Measurements from ENCODE around the gene KIR2DL4.
"Not testable (repeated sequence)": the region's sequence is repeated elsewhere in the genome, so short reads cannot be mapped to it uniquely, and the experiment has no call there.

DNA sequence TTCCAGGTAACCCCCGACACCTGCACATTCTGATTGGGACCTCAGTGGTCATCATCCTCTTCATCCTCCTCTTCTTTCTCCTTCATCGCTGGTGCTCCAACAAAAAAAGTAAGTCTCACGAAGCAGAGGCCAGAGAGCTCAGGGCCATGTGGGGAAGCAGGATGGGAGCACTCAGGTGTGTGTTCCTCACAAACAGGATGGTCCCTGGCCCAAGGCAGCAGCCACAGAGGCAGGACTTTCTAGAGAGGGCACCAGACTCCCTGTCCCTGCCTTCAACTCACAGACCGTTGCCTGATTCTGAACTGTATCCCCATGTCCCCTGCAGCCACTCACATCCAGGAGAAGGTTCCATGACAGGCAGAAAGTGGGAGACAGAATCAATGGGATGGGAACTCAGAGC lies 20.5 kb upstream of the KIR2DL4 start:
- TF ChIP-seq PATZ1 (CRISPR knock-in tag; IDR thresholded peaks at IDR 0.05; ENCODE audit: borderline replicate concordance); ESRRG (CRISPR knock-in tag; IDR thresholded peaks at IDR 0.05); TOX (CRISPR knock-in tag; IDR thresholded peaks at IDR 0.05; ENCODE audit: borderline replicate concordance); GLIS3 (CRISPR knock-in tag; IDR thresholded peaks at IDR 0.05); ISL1 (CRISPR knock-in tag; IDR thresholded peaks at IDR 0.05); ZFP30 (CRISPR knock-in tag; IDR thresholded peaks at IDR 0.05); OSR1 (CRISPR knock-in tag; IDR thresholded peaks at IDR 0.05); TCF4 (CRISPR knock-in tag; IDR thresholded peaks at IDR 0.05; ENCODE audit: borderline replicate concordance): not testable (repeated sequence)
- TF ChIP-seq, protein P1, sequence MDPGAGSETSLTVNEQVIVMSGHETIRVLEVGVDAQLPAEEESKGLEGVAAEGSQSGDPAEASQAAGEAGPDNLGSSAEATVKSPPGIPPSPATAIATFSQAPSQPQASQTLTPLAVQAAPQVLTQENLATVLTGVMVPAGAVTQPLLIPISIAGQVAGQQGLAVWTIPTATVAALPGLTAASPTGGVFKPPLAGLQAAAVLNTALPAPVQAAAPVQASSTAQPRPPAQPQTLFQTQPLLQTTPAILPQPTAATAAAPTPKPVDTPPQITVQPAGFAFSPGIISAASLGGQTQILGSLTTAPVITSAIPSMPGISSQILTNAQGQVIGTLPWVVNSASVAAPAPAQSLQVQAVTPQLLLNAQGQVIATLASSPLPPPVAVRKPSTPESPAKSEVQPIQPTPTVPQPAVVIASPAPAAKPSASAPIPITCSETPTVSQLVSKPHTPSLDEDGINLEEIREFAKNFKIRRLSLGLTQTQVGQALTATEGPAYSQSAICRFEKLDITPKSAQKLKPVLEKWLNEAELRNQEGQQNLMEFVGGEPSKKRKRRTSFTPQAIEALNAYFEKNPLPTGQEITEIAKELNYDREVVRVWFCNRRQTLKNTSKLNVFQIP (CRISPR knock-in tag; IDR thresholded peaks at IDR 0.05; ENCODE audit: borderline replicate concordance, low read depth), result not testable (repeated sequence)

Data from SK-N-SH treated with all-trans-retinoic acid at 6 μM for 48 hours (cell line).